H9 (cell line): ENCODE measurements around the gene CHAF1A. TPM values are rescaled to one million over a fixed set of nuclear protein-coding genes. Genes with fewer than 3 reads are reported as not detected.

Experiments
- DNase-seq: peaks from one replicate; pipeline ENCODE4 v3.0.0-alpha.2; 2017
- H2AFZ ChIP-seq: one replicate; pipeline ENCODE4 v1.6.1; 2013; ENCODE audit warnings: mild to moderate bottlenecking, low read length, control low read depth, moderate library complexity
- H2AK5ac ChIP-seq: 2 replicates; pipeline ENCODE4 v1.6.1; 2013; ENCODE audit warnings: low read length, control low read depth, mixed read lengths; ENCODE audit not compliant: insufficient read length
- H2BK120ac ChIP-seq: one replicate; pipeline ENCODE4 v1.6.1; 2013; ENCODE audit warnings: low read depth, mild to moderate bottlenecking, low read length, control low read depth, inconsistent platforms; ENCODE audit not compliant: poor library complexity, severe bottlenecking
- H2BK12ac ChIP-seq: 2 replicates; pipeline ENCODE4 v1.6.1; 2013; ENCODE audit warnings: low read length, control low read depth, mixed read lengths, low read depth; ENCODE audit not compliant: insufficient read length
- H2BK15ac ChIP-seq: 2 replicates; pipeline ENCODE4 v1.6.1; 2013; ENCODE audit warnings: low read depth, low read length, control low read depth
- H2BK20ac ChIP-seq: one replicate; pipeline ENCODE4 v1.6.1; 2013; ENCODE audit warnings: low read depth, mild to moderate bottlenecking, low read length, control low read depth, inconsistent platforms; ENCODE audit not compliant: poor library complexity, severe bottlenecking
- H2BK5ac ChIP-seq: 2 replicates; pipeline ENCODE4 v1.6.1; 2013; ENCODE audit warnings: low read length, control low read depth, mixed read lengths; ENCODE audit not compliant: insufficient read length
- H3K14ac ChIP-seq: 2 replicates; pipeline ENCODE4 v1.6.1; 2013; ENCODE audit warnings: low read length, control low read depth; ENCODE audit not compliant: insufficient read depth
- H3K18ac ChIP-seq: 2 replicates; pipeline ENCODE4 v1.6.1; 2013; ENCODE audit warnings: low read depth, mild to moderate bottlenecking, mixed read lengths, low read length, control low read depth; ENCODE audit not compliant: insufficient read length
- H3K23ac ChIP-seq: 2 replicates; pipeline ENCODE4 v1.6.1; 2013; ENCODE audit warnings: low read length, control low read depth, mixed read lengths, low read depth; ENCODE audit not compliant: insufficient read length
- H3K23me2 ChIP-seq: 2 replicates; pipeline ENCODE4 v1.6.1; 2013; ENCODE audit warnings: low read depth, mild to moderate bottlenecking, mixed read lengths, low read length, control low read depth; ENCODE audit not compliant: insufficient read length, poor library complexity, severe bottlenecking
- H3K27ac ChIP-seq: 2 replicates; pipeline ENCODE4 v1.5.1; 2013; ENCODE audit warnings: low read length, control low read depth, mixed read lengths, low read depth; ENCODE audit not compliant: insufficient read length
- H3K27me3 ChIP-seq: 2 replicates; pipeline ENCODE4 v1.6.1; 2013; ENCODE audit warnings: low read length, control low read depth, inconsistent platforms; ENCODE audit not compliant: insufficient read depth
- H3K4ac ChIP-seq: 2 replicates; pipeline ENCODE4 v1.6.1; 2013; ENCODE audit warnings: low read depth, mild to moderate bottlenecking, control low read depth, inconsistent platforms, low read length, moderate library complexity
- H3K4me1 ChIP-seq: 2 replicates; pipeline ENCODE4 v1.6.1; 2013; ENCODE audit warnings: low read length, control low read depth, inconsistent platforms; ENCODE audit not compliant: insufficient read depth
- H3K4me2 ChIP-seq: 2 replicates; pipeline ENCODE4 v1.6.1; 2013; ENCODE audit warnings: low read length, control low read depth, mixed read lengths; ENCODE audit not compliant: insufficient read length, insufficient read depth
- H3K56ac ChIP-seq: 2 replicates; pipeline ENCODE4 v1.6.1; 2013; ENCODE audit warnings: low read depth, mild to moderate bottlenecking, mixed read lengths, low read length, control low read depth; ENCODE audit not compliant: insufficient read length
- H3K79me1 ChIP-seq: 2 replicates; pipeline ENCODE4 v1.6.1; 2013; ENCODE audit warnings: low read depth, mild to moderate bottlenecking, moderate library complexity, low read length, control low read depth, inconsistent platforms; ENCODE audit not compliant: insufficient read depth, poor library complexity, severe bottlenecking
- H3K79me2 ChIP-seq: 2 replicates; pipeline ENCODE4 v1.6.1; 2013; ENCODE audit warnings: low read length, control low read depth, inconsistent platforms; ENCODE audit not compliant: insufficient read depth
- H3K9ac ChIP-seq: 2 replicates; pipeline ENCODE4 v1.6.1; 2013; ENCODE audit warnings: low read length, control low read depth, mixed read lengths; ENCODE audit not compliant: insufficient read length; ENCODE audit errors: extremely low read depth
- H3K9me3 ChIP-seq: one replicate; pipeline ENCODE4 v1.6.1; 2013; ENCODE audit warnings: low read depth, low read length, inconsistent platforms; ENCODE audit not compliant: control insufficient read depth
- H3T11ph ChIP-seq: one replicate; pipeline ENCODE4 v1.6.1; 2013; ENCODE audit warnings: mild to moderate bottlenecking, low read length, control low read depth, inconsistent platforms
- H4K20me1 ChIP-seq: one replicate; pipeline ENCODE4 v1.6.1; 2013; ENCODE audit not compliant: control insufficient read depth, insufficient read length, insufficient read depth
- H4K5ac ChIP-seq: 2 replicates; pipeline ENCODE4 v1.6.1; 2013; ENCODE audit warnings: low read depth, mild to moderate bottlenecking, mixed read lengths, low read length, control low read depth; ENCODE audit not compliant: insufficient read length
- H4K8ac ChIP-seq: replicated peaks from 2 replicates; pipeline ENCODE4 v1.6.1; 2013; ENCODE audit warnings: low read length, control low read depth, mixed read lengths, low read depth; ENCODE audit not compliant: insufficient read length
- H4K91ac ChIP-seq: 2 replicates; pipeline ENCODE4 v1.6.1; 2013; ENCODE audit warnings: low read depth, mild to moderate bottlenecking, moderate library complexity, mixed read lengths, low read length, control low read depth; ENCODE audit not compliant: insufficient read length
- H3K27ac Mint-ChIP-seq, 3 experiments: 2 replicates in 2 of 3; 3 replicates in 1 of 3; pipeline ENCODE4 v1.8.0; 2020 to 2021; ENCODE audit warnings: mixed read lengths in 3 of 3, mild to moderate bottlenecking in 1 of 3, moderate library complexity in 1 of 3
- H3K27me3 Mint-ChIP-seq: 2 replicates; pipeline ENCODE4 v1.8.0; 2021; ENCODE audit warnings: low read depth, mild to moderate bottlenecking, moderate library complexity, mixed read lengths
- H3K36me3 Mint-ChIP-seq, 3 experiments: 2 replicates in 2 of 3; 3 replicates in 1 of 3; pipeline ENCODE4 v1.8.0; 2020 to 2021; ENCODE audit warnings: low read depth in 3 of 3, mixed read lengths in 3 of 3; ENCODE audit not compliant: insufficient read depth in 1 of 3
- H3K4me1 Mint-ChIP-seq, 2 experiments: 2 replicates each; pipeline ENCODE4 v1.8.0; 2020; ENCODE audit warnings: mixed read lengths in 2 of 2
- H3K4me3 Mint-ChIP-seq, 2 experiments: 2 replicates in 1 of 2; 3 replicates in 1 of 2; pipeline ENCODE4 v1.8.0; 2020 to 2021; ENCODE audit warnings: mild to moderate bottlenecking in 2 of 2, mixed read lengths in 2 of 2, moderate library complexity in 1 of 2
- H3K9me3 Mint-ChIP-seq, 2 experiments: 2 replicates in 1 of 2; 3 replicates in 1 of 2; pipeline ENCODE4 v1.8.0; 2020; ENCODE audit warnings: mild to moderate bottlenecking in 2 of 2, mixed read lengths in 2 of 2, moderate library complexity in 1 of 2
- WGBS: extraction: QIAGEN DNeasy Blood & Tissue Kit; methylation state at CpG from one replicate; pipeline ENCODE4 v1.1.7; 2013; ENCODE audit warnings: missing lambda C conversion rate, low lambda C conversion rate, mixed read lengths; ENCODE audit not compliant: insufficient read length; ENCODE audit errors: extremely low coverage; 5-methylcytosine and 5-hydroxymethylcytosine counted together
- total RNA-seq: library from RNA; stranded (reverse); gene quantifications from 2 replicates; pipeline ENCODE4 v1.2.1, GENCODE V29; 2021
- TF ChIP-seq, protein P1 (sequence below): fragments of 200-600 bp; sonication (generic); conservative IDR thresholded peaks from 3 replicates; pipeline ENCODE4 v1.8.0; 2021; ENCODE audit warnings: antibody characterized with exemption, mild to moderate bottlenecking

CHAF1A gene
- total RNA-seq, 1 experiment from 2014 or later = 143 TPM

DNA sequence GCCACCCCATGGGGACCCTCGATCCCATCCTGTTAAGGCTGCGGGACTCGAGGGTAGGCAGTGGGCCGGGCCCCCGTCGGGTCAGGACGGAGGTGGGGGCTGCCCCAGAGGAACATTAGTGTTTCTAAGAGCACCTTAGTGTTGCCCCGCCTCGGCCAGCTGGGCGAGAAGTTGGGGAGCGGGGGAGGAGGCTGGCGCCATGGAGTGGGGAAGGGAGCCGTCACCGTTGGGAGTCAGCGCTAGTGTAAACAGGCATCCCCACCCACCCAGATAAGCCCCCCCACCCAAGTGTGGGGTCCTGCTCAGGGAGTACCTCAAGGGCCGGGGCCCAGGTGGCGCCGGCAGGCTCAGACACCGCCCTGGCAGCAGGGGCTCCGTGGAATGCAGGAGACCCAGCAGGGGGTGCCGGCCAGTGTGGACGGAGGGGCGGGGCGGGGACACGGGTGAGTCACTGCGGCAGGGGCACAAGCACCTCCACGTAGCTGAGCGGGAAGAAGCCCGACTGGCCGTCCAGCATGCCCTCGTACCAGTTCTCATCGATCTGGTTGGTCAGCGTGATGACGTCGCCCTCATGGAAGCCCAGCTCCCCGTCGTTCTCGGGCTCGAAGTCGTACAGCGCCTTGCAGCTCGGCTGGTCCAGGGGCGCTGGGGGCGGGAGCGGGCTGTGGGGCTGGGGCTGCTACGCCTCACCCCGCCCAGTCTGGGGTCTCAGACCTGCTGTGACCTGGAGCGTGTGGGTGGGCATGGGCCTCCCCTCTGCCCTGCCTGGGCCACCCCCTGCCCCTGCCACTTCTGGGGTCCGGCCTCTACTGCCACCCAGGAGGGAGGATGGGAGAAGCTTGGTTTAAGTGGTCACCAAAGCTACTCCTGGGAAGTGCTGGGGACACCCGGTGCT, 41.0 kb upstream of the CHAF1A start:
- Mint-ChIP-seq H3K4me3 (no peak overlapping the region), H3K9me3 (no peaks in the 10 kb centered on the region), H3K27ac (no peak overlapping the region; a peak in 1 of 7 replicates), H3K36me3 (peaks cover 1 to 37% (median 8%) of the 10 kb centered on the region in 3 experiments; a peak in 5 of 7 replicates), H3K27me3 (peaks cover 4% of the 10 kb centered on the region), H3K4me1 (peaks cover 7 to 9% of the 10 kb centered on the region in 2 experiments; a peak in 3 of 4 replicates)
- H3K4me2 ChIP-seq = no peak overlapping the region
- no peak overlapping the region for H2AK5ac ChIP-seq
- H3K79me1 ChIP-seq = no peaks in the 10 kb centered on the region
- no peak overlapping the region for H3K4ac ChIP-seq
- no peak overlapping the region for H4K91ac ChIP-seq
- no peak overlapping the region for H3K56ac ChIP-seq
- no peak overlapping the region for H3K18ac ChIP-seq
- no peaks in the 10 kb centered on the region for H3K79me2 ChIP-seq
- H3K9me3 ChIP-seq = no peaks in the 10 kb centered on the region
- H3K23ac ChIP-seq = no peak overlapping the region
- H3K27me3 ChIP-seq = no peaks in the 10 kb centered on the region
- H4K20me1 ChIP-seq = no peaks in the 10 kb centered on the region
- no peak overlapping the region for H4K5ac ChIP-seq
- no peak overlapping the region; the same call in 1 of the 2 replicates for H3K14ac ChIP-seq
- H3K27ac ChIP-seq = no peak overlapping the region
- H2BK20ac ChIP-seq = no peak overlapping the region
- no peak overlapping the region for H2BK15ac ChIP-seq
- DNase-seq = peak; percentile 67
- TF ChIP-seq, protein P1, sequence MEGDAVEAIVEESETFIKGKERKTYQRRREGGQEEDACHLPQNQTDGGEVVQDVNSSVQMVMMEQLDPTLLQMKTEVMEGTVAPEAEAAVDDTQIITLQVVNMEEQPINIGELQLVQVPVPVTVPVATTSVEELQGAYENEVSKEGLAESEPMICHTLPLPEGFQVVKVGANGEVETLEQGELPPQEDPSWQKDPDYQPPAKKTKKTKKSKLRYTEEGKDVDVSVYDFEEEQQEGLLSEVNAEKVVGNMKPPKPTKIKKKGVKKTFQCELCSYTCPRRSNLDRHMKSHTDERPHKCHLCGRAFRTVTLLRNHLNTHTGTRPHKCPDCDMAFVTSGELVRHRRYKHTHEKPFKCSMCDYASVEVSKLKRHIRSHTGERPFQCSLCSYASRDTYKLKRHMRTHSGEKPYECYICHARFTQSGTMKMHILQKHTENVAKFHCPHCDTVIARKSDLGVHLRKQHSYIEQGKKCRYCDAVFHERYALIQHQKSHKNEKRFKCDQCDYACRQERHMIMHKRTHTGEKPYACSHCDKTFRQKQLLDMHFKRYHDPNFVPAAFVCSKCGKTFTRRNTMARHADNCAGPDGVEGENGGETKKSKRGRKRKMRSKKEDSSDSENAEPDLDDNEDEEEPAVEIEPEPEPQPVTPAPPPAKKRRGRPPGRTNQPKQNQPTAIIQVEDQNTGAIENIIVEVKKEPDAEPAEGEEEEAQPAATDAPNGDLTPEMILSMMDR = no peak
- no peak overlapping the region for H2BK12ac ChIP-seq
- H3K23me2 ChIP-seq = no peaks in the 10 kb centered on the region
- no peak overlapping the region for H3K9ac ChIP-seq
- no peak overlapping the region for H2AFZ ChIP-seq
- H3T11ph ChIP-seq = no peak overlapping the region
- no peaks in the 10 kb centered on the region; the same call in 1 of the 2 replicates for H3K4me1 ChIP-seq
- H2BK120ac ChIP-seq = no peak overlapping the region
- no CpG with 5 or more reads among the region's 50 CpGs for WGBS
- H2BK5ac ChIP-seq = no peak overlapping the region
- H4K8ac ChIP-seq = no peak overlapping the region
